ENCODE results near the gene PPDPF. TPM values are rescaled to one million over a fixed set of nuclear protein-coding genes. Genes with fewer than 3 reads are reported as not detected.

Gene PPDPF
- total and polyA plus RNA-seq, 2 donors (not counting 1 experiment from before 2014, with no cell fraction given) = 93.5 to 162 TPM

GRCh38 chr20:63517376-63518309, 2.9 kb upstream of the PPDPF start:
- TF ChIP-seq EZH2 (IDR thresholded peaks at IDR 0.05; ENCODE audit: borderline replicate concordance, insufficient read depth, low read depth, low read length, poor library complexity, severe bottlenecking) = no peak
- TF ChIP-seq, protein P1, sequence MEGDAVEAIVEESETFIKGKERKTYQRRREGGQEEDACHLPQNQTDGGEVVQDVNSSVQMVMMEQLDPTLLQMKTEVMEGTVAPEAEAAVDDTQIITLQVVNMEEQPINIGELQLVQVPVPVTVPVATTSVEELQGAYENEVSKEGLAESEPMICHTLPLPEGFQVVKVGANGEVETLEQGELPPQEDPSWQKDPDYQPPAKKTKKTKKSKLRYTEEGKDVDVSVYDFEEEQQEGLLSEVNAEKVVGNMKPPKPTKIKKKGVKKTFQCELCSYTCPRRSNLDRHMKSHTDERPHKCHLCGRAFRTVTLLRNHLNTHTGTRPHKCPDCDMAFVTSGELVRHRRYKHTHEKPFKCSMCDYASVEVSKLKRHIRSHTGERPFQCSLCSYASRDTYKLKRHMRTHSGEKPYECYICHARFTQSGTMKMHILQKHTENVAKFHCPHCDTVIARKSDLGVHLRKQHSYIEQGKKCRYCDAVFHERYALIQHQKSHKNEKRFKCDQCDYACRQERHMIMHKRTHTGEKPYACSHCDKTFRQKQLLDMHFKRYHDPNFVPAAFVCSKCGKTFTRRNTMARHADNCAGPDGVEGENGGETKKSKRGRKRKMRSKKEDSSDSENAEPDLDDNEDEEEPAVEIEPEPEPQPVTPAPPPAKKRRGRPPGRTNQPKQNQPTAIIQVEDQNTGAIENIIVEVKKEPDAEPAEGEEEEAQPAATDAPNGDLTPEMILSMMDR (IDR thresholded peaks at IDR 0.05) = no peak
- Histone ChIP-seq H3K4me3 (ENCODE audit: control extremely low read depth in 1 of 5, extremely low read depth in 1 of 5, insufficient read depth in 1 of 5, low read depth in 2 of 5, low read length in 4 of 5) (no peak overlapping the region), H3K4me1 (ENCODE audit: control insufficient read depth in 2 of 2, insufficient read depth in 2 of 2, low read length in 2 of 2) (peaks cover 16 to 23% of the 10 kb centered on the region in 2 donors), H3K4me2 (replicated peaks; ENCODE audit: low read depth, low read length, poor library complexity, severe bottlenecking) (no peak overlapping the region), H3K27me3 (replicated peaks in 1 of 4; ENCODE audit: control extremely low read depth in 1 of 4, control insufficient read depth in 3 of 4, insufficient read depth in 4 of 4, low read length in 3 of 4) (peaks cover 0 to 12% (median 5%) of the 10 kb centered on the region in 4 experiments), H4K20me1 (ENCODE audit: control insufficient read depth, insufficient read depth, low read length, poor library complexity, severe bottlenecking) (peaks cover 18% of the 10 kb centered on the region), H3K27ac (ENCODE audit: low read length in 2 of 2) (no peak overlapping the region), H3K79me2 (ENCODE audit: control insufficient read depth, insufficient read depth, low read length) (peaks cover 15% of the 10 kb centered on the region), H2AFZ (ENCODE audit: insufficient read depth, low read depth, low read length, poor library complexity, severe bottlenecking) (no peak overlapping the region), H3K9ac (ENCODE audit: low read length) (no peak overlapping the region), H3K36me3 (replicated peaks in 1 of 2; ENCODE audit: control extremely low read depth in 1 of 2, control insufficient read depth in 1 of 2, extremely low read depth in 1 of 2, insufficient read depth in 2 of 2, low read length in 1 of 2) (peaks cover 0 to 7% of the 10 kb centered on the region in 2 experiments), H3K9me3 (ENCODE audit: control extremely low read depth in 1 of 3, control insufficient read depth in 2 of 3, insufficient read depth in 1 of 3, low read length in 2 of 3) (peaks cover 0 to 9% (median 2%) of the 10 kb centered on the region in 3 donors)
- 84% methylated on average over 29 of the region's 32 CpGs for WGBS (ENCODE audit: insufficient coverage)
- DNase-seq (peak; percentile 15), ATAC-seq (ENCODE audit: low read depth) (no peak)
- H3K4me3 Mint-ChIP-seq = peak overlapping the region; percentile 84
- ChIA-PET CTCF (interaction anchor here (2.3 kb wide), 2 partner anchors 20 to 21 kb away, joined by 8 to 9 read pairs; partner anchors contain the start of gene PTK6), POLR2A (no interaction called here)
- peaks cover 2% of the 10 kb centered on the region for H3K9me3 Mint-ChIP-seq (ENCODE audit: insufficient read depth)
- H3K4me1 Mint-ChIP-seq = peaks cover 17% of the 10 kb centered on the region
- no peak overlapping the region for H3K27ac Mint-ChIP-seq
- H3K27me3 Mint-ChIP-seq = peaks cover 13% of the 10 kb centered on the region
- intact Hi-C loops (cut with micrococcal nuclease) = no loop called here

Data from B cell (primary cell).